HL-60 (cell line): ENCODE measurements around the gene MLLT3.

ENCODE experiments used
- DNase-seq, 2 experiments: peaks; one replicate each; pipeline ENCODE4 v3.0.0-alpha.2; 2010 to 2020; ENCODE audit warnings: low read depth in 1 of 2, low spot score in 1 of 2
- H3K27ac ChIP-seq: fragments of 250-450 bp; sonication (Bioruptor Pico); replicated peaks from 2 replicates; pipeline ENCODE4 v1.5.1; 2020; ENCODE audit warnings: mild to moderate bottlenecking, moderate library complexity
- H3K27me3 ChIP-seq: fragments of 250-450 bp; sonication (Bioruptor Pico); 2 replicates; pipeline ENCODE4 v1.5.1; 2021; ENCODE audit warnings: mild to moderate bottlenecking, moderate library complexity; ENCODE audit not compliant: insufficient read depth, poor library complexity, severe bottlenecking
- H3K4me3 ChIP-seq: replicated peaks from 2 replicates; pipeline ENCODE4 v1.5.1; 2011; ENCODE audit warnings: mild to moderate bottlenecking, control low read depth, low read length; ENCODE audit not compliant: insufficient read depth
- GABPA ChIP-seq: IDR thresholded peaks from 2 replicates; pipeline ENCODE4 v1.6.1; 2012; ENCODE audit warnings: low read depth
- POLR2AphosphoS5 ChIP-seq: IDR thresholded peaks from 2 replicates; pipeline ENCODE4 v1.6.1; 2012; ENCODE audit warnings: low read depth
- SPI1 ChIP-seq: IDR thresholded peaks from 2 replicates; pipeline ENCODE4 v1.6.1; 2012; ENCODE audit warnings: low read depth, mild to moderate bottlenecking, borderline replicate concordance
- TF ChIP-seq, protein P1 (sequence below): IDR thresholded peaks from one replicate; pipeline ENCODE4 v1.5.1; 2011; ENCODE audit warnings: low read length, control low read depth, inconsistent platforms; ENCODE audit not compliant: insufficient read depth
- TF ChIP-seq, protein P2 (sequence below): IDR thresholded peaks from 2 replicates; pipeline ENCODE4 v1.6.1; 2012; ENCODE audit warnings: low read depth; ENCODE audit not compliant: insufficient replicate concordance

MLLT3 gene

DNA sequence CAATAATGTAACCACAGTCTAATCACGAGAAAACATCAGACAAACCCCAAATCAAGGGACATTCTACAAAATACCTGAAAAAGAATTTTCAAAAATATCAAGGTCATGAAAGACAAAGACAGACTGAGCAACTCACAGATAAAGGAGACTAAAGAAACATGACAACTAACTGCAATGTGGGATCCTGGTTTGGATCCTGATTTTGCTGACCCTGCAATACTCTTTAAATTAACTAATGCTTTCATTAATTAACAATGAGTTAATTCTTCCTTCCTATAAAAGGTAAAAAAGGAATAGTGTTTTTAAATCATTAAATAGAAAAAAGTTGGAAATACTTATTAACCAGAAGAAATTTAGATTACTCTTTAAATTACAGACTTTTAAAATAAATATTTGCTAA lies 103.6 kb downstream of the MLLT3 start:
- TF ChIP-seq, protein P1, sequence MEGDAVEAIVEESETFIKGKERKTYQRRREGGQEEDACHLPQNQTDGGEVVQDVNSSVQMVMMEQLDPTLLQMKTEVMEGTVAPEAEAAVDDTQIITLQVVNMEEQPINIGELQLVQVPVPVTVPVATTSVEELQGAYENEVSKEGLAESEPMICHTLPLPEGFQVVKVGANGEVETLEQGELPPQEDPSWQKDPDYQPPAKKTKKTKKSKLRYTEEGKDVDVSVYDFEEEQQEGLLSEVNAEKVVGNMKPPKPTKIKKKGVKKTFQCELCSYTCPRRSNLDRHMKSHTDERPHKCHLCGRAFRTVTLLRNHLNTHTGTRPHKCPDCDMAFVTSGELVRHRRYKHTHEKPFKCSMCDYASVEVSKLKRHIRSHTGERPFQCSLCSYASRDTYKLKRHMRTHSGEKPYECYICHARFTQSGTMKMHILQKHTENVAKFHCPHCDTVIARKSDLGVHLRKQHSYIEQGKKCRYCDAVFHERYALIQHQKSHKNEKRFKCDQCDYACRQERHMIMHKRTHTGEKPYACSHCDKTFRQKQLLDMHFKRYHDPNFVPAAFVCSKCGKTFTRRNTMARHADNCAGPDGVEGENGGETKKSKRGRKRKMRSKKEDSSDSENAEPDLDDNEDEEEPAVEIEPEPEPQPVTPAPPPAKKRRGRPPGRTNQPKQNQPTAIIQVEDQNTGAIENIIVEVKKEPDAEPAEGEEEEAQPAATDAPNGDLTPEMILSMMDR: no peak
- TF ChIP-seq, protein P2, sequence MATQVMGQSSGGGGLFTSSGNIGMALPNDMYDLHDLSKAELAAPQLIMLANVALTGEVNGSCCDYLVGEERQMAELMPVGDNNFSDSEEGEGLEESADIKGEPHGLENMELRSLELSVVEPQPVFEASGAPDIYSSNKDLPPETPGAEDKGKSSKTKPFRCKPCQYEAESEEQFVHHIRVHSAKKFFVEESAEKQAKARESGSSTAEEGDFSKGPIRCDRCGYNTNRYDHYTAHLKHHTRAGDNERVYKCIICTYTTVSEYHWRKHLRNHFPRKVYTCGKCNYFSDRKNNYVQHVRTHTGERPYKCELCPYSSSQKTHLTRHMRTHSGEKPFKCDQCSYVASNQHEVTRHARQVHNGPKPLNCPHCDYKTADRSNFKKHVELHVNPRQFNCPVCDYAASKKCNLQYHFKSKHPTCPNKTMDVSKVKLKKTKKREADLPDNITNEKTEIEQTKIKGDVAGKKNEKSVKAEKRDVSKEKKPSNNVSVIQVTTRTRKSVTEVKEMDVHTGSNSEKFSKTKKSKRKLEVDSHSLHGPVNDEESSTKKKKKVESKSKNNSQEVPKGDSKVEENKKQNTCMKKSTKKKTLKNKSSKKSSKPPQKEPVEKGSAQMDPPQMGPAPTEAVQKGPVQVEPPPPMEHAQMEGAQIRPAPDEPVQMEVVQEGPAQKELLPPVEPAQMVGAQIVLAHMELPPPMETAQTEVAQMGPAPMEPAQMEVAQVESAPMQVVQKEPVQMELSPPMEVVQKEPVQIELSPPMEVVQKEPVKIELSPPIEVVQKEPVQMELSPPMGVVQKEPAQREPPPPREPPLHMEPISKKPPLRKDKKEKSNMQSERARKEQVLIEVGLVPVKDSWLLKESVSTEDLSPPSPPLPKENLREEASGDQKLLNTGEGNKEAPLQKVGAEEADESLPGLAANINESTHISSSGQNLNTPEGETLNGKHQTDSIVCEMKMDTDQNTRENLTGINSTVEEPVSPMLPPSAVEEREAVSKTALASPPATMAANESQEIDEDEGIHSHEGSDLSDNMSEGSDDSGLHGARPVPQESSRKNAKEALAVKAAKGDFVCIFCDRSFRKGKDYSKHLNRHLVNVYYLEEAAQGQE: no peak
- TF ChIP-seq POLR2AphosphoS5 (no peak), GABPA (no peak), SPI1 (no peak)
- no peaks in the 10 kb centered on the region for H3K27me3 ChIP-seq
- H3K27ac ChIP-seq: no peak overlapping the region
- DNase-seq: no peak
- no peak overlapping the region for H3K4me3 ChIP-seq

DNA sequence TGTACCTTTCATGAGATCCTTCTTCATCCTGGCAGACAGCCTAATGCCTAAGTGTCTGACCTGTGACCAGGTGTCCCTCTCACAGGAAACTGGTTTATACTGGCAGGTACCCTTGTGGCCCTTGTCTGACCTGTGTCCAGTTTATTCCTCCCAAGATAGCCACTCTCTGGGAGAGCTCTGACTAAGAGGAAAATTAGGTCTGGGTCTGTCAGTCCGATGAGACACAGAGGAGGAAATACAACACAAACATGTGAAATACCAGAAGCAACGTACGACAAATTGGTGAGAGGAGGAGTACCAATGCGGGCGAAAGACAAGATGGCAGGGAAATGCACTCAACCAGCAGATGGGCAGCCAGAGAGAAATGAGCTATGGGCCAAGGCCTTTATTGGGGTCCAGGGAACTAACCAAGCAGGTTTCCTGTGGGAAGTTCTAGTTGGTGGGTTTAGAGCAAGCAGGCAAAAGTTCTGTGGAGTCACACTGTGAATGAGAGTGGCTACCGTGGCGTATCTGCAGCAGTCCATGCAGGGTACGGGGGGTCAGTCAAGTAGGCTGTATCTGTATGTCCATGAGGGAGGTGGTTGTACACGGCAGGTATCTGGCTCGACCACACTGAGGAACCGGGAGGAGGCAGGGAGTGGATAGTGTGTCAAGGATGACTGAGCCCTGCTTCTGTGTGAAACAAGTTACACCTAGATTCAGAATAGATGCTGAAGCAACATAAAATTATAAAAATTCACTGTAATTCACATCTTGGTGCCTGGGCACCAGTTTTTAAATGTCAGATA lies 109.0 kb downstream of the MLLT3 start:
- no peaks in the 10 kb centered on the region for H3K27me3 ChIP-seq
- no peak overlapping the region for H3K27ac ChIP-seq
- TF ChIP-seq POLR2AphosphoS5: no peak
- TF ChIP-seq, protein P2: no peak
- no peak for TF ChIP-seq SPI1
- no peak for TF ChIP-seq GABPA
- TF ChIP-seq, protein P1: no peak
- no peak overlapping the region for H3K4me3 ChIP-seq
- DNase-seq: no peak

DNA sequence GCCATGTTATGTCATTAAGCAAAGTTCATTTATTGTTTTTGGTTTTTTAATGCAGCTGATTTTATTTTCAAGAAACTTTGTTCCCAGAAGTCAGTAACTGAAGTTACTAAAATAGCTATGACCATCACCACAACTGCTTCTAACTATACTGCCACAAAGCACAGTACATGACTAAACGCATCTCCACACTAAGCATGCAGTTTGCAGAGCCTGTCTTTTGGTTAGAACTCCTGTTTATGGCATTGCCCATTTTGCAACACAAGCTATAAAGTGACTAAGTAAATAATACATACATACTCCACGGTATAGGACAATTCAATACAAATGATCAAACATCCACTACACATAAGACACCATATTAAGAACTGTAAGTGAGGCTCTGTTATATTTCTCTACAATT lies 109.7 kb downstream of the MLLT3 start:
- TF ChIP-seq, protein P1: no peak
- TF ChIP-seq, protein P2: no peak
- no peak for TF ChIP-seq GABPA
- TF ChIP-seq SPI1: no peak
- no peak for TF ChIP-seq POLR2AphosphoS5
- Histone ChIP-seq H3K27ac (no peak overlapping the region), H3K4me3 (no peak overlapping the region), H3K27me3 (no peaks in the 10 kb centered on the region)
- DNase-seq: no peak
